Measurements from ENCODE around the gene CASP7.
A peak's percentile ranks its signal among the peaks of the same experiment; 100 is the strongest.

CASP7 gene

DNA sequence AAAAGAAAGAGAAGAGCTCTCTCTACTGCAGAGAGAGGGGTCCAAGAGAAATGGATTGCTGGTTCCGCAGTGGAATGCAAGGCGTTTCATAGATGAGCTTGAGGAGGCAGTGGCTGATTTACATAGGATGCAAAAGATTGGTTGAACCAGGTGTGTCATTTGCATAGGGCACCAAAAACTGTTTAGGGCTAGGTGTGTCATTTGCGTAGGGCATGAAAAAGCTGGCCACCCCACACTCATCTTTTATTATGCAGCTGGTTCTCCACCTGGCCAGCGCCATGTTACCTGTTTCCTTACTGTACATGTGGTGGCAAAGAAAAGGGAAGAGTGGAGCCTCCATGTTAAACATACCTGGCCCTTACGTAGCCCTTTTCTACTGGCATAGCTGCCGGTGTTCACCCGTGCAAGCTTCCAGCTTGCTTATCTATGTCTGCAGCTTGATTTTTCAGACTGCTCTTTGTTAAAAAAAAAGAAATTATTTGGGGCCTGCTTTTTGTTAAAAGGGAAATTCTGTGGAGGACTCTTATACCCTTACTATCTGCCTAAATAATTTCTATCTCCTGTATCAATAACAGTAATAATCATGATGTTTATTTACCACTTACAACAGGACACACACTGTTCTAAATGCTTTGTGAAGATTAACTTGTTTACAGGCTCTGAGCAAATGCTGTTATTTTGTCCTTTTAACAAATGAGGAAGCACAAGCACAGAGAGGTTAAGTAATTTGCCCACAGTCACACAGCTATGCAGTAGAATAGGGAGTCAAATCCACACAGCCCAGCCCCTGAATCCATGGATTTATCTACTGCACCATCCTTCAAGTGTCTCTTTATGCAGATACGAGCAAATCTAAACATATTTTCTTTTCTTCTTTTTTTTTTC lies 33.3 kb downstream of the CASP7 start:
- no peak for DNase-seq (ENCODE audit: low spot score)

DNA sequence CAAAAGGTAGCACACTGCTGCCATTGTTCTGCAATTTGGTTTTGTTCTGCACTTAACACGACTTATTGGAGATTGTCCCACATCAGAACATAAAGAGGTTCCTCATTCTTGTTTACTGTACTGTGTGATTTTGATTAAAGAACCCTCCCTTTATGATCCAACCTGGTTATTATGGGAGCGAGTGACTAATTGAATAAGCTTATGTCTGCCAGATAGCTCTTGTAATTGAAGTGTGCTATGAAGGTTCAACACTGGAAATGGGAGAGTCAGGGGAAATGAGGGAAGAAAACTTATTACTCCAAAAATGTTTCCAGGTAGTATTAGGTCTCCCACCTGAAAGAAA lies 33.9 kb downstream of the CASP7 start:
- no peak for DNase-seq (ENCODE audit: low spot score)

- DNase-seq (ENCODE audit: low spot score): no peak
Measured at GRCh38 chr10:113716109-113716910, 36.6 kb downstream of the CASP7 start.

GRCh38 chr10:113718969-113719822 lies 39.5 kb downstream of the CASP7 start:
- no peak for DNase-seq (ENCODE audit: low spot score)

DNA sequence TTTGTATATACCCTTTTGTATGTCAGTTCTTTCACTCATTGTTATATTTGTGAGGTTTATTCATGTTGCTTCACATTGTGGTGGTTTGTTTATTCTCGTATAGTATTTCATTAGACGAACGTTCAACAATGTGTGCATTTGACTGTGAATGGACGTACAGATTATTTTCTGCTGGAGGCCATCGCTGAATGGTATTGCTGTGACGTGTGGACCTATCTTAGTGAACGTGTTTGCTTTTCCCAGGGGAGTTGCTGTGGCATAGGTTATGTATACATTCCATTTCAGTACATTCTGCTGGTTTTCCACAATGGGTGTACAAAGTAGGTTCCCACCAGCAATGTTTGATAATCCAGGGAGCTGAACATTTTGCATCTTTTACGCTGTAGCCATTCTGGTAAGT lies 40.7 kb downstream of the CASP7 start:
- no peak for DNase-seq (ENCODE audit: low spot score)

DNA sequence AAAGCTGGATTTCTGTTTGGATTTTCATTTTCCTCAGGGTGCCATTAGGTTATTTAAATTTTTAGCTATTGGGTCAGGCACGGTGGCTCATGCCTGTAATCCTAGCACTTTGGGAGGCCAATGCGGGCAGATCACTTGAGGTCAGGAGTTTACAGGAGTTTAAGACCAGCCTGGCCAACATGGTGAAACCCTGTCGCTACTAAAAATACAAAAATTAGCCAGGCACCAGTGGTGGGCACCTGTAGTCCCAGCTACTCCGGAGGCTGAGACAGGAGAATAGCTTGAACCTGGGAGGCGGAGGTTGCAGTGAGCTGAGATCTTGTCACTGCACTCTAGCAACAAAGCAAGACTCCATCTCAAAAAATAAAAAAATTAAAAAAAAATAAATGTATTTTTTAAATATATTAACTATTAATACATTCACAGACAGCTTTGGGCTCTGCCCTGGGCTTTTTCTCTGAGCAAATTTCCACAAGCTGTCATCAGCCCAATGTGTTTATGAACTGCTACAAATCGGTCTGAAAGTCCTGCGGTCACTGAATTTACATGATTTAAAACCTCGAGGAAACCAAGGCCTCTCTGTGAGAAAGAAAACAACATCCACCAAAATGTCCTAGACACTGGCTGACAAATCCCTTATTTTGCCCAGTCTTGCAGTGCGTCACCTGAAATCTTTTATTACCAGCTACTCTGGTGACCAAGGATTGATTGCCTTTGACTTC lies 52.6 kb downstream of the CASP7 start:
- no peak for DNase-seq (ENCODE audit: low spot score)

GRCh38 chr10:113732966-113733365 lies 53.3 kb downstream of the CASP7 start:
- no peak for DNase-seq (ENCODE audit: low spot score)

GRCh38 chr10:113733635-113734034 lies 53.9 kb downstream of the CASP7 start:
- DNase-seq (ENCODE audit: low spot score): no peak

GRCh38 chr10:113735913-113736312 lies 56.2 kb downstream of the CASP7 start:
- no peak for DNase-seq (ENCODE audit: low spot score)

GRCh38 chr10:113736576-113736975 lies 56.9 kb downstream of the CASP7 start:
- DNase-seq (ENCODE audit: low spot score): no peak

DNA sequence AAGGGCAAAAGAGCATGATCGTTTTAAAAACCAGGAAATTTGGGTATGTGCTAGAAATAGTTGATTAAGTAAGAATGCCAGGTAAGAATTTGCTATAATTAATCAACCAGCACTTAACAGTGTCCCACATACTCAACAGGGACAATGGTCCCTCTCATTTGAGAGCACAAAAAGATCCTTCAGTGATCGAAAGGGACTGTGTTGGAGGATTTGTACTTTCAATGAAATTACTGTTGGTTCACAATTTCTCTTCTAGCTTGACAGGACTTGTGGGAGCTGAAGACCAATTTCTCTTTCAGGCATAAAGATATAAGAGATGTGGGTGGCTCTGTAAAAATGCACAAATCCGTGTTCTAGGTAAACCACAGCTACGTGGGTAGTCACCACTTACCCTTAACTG lies 59.3 kb downstream of the CASP7 start:
- DNase-seq (ENCODE audit: low spot score): peak; percentile 73

DNA sequence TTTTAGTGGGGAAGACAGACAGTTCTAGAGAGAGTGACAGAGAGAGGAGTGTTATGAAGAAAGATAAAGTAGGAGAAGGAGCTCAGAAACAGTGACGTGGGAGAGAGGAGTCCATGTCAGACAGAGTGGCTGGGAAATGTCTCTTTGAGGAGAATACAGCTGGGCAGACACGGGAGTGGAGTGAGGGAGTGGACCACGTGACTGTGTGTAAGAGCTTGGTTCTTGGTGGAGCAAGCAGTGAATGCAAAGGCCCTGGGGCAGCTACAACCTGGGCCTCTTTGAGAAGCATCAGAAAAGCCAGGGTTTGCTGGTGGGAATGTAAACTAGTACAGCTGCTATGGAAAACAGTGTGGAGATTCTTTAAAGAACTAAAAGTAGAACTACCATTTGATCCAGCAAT lies 59.9 kb downstream of the CASP7 start:
- no peak for DNase-seq (ENCODE audit: low spot score)

- no peak for DNase-seq (ENCODE audit: low spot score)
Measured at GRCh38 chr10:113740850-113741249, 61.1 kb downstream of the CASP7 start.

- no peak for DNase-seq (ENCODE audit: low spot score)
Measured at GRCh38 chr10:113742466-113742865, 62.8 kb downstream of the CASP7 start.

DNA sequence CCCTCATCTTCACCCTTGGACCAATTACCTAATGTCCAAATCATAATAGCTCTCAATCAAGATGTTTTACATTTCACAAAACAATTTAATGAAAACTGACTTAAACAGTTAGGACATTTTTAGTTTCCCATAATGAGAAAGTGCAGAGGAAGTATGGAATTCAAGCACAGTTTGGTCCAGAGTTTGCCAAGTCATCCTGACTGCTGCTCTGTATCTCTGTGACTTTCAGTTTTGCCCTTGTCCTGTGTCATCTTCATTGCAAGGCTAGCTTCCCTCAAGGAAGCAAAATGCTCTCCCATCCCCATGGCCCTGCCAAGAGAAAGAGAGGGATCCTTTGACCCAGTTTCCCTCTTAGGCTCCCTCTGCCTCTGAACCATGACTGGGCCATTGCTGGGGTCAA lies 63.9 kb downstream of the CASP7 start:
- no peak for DNase-seq (ENCODE audit: low spot score)

DNA sequence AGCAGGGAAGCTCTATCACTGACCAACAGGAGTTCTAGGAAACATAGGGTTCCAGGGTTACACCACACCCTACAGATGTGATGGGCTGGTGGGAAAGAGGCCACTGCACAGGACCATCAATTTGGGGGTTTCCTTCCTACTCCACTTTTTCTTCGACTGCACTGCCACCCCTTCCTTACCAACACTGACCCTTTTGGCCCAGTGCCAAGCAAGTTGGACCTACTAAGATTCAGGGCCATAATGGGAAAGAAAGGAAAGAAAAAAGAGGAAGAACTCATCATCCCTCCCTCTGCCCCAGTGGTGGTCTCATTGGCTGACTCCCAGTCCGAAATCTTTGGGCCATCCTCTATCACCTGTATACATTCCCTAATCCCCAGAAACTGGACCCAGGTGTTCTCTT lies 65.7 kb downstream of the CASP7 start:
- no peak for DNase-seq (ENCODE audit: low spot score)

DNA sequence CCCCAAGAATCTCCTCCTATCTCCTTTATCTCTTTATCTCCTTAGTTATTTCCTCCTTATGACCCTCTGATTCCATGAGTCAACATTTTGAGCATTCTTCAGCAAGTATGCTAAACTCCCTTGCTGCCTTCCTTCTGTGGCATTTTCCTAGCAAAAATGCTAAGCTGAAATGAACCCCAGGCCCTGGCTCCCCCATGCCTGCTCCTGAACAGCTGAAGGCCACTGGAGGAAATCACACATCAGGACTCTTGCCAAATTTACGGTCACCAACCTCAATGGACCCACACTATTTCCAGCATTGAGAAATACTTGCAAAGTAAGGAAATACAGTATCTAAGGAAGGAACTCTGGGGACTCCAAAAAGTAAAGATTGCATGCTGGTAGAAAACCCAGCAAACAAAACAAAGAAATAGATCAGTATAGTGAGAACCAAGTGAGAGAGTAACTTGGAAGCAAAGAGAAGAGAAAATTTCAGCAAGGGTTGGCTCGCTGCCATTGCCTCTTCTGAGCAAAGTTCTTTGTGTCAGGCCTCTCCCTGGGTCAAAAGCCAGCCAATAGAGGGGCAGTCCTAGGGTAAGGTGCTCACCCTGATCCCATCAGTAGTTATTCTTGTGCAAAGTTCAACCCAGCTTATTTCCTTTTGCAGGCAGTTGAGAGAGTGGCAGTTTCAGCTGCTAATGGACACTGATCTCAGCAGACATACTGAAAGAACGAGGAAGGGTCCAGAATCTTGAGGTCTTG lies 66.7 kb downstream of the CASP7 start:
- no peak for DNase-seq (ENCODE audit: low spot score)

- no peak for DNase-seq (ENCODE audit: low spot score)
Measured at GRCh38 chr10:113751181-113751732, 71.5 kb downstream of the CASP7 start, which contains the start of gene PLEKHS1. Gene PLEKHS1, plus strand, starts transcription at chr10:113751682. Its CDS starts 3,596 bp downstream, at chr10:113755278.

DNA sequence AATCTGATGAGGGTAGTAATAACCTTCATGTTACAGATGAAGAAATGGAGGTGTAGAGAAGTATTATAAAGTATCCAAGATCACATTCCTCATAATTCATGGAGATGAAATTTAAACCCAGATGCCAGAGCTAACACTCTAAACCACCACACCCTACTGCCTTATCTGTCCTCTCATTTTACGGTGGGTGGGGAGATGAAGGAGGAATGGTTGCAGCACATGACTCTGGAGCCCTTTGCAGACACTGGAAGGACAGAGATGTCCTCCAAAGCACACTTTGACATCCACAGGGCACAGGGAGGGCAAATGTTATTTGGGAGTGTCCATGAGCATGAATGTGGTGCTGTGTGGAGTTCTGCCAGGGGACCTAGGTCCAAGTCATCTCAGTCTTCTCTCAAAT lies 72.8 kb downstream of the CASP7 start:
- no peak for DNase-seq (ENCODE audit: low spot score)

DNA sequence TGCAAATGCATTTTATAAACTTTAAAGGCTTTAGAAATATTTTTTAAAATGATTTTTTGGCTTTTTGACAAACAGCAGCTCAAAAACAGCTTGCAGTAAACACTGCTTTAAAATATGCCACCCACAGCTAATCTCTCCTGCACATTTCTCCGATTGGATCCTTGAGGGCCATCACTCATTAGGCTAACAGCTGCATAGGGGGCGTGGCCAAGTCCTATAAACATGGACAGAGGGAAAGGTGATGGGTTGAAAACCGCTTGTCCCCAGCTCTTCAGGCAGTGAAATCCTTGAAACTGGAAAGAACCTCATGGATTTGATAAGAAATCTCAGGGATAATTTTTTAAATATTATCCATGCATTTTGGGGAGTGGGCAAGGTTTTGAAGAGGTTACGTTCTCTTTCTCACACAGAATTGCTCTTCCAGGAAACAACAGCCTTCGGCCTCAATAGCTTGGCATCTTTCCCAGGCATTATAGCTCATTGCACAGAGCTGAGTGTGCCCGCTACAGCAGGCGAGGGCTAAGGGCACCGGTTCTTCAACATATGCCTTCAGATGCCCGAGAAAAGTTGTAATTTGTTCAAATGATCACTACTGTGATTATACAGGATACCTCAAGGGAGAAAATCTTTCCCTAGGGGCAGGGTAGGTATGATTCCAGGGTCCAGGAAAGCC lies 73.4 kb downstream of the CASP7 start:
- no peak for DNase-seq (ENCODE audit: low spot score)

Data from pons (tissue), 1 donor.